Measurements from ENCODE around the gene C10orf143. TPM values are rescaled to one million over a fixed set of nuclear protein-coding genes. Genes with fewer than 3 reads are reported as not detected.
"Not testable (repeated sequence)": the region's sequence is repeated elsewhere in the genome, so short reads cannot be mapped to it uniquely, and the experiment has no call there.

C10orf143 gene
- total RNA-seq, 3 donors from 2014 or later (not counting 1 experiment from before 2014, with no cell fraction given): 7.1 to 10.9 (median 8.2) TPM

DNA sequence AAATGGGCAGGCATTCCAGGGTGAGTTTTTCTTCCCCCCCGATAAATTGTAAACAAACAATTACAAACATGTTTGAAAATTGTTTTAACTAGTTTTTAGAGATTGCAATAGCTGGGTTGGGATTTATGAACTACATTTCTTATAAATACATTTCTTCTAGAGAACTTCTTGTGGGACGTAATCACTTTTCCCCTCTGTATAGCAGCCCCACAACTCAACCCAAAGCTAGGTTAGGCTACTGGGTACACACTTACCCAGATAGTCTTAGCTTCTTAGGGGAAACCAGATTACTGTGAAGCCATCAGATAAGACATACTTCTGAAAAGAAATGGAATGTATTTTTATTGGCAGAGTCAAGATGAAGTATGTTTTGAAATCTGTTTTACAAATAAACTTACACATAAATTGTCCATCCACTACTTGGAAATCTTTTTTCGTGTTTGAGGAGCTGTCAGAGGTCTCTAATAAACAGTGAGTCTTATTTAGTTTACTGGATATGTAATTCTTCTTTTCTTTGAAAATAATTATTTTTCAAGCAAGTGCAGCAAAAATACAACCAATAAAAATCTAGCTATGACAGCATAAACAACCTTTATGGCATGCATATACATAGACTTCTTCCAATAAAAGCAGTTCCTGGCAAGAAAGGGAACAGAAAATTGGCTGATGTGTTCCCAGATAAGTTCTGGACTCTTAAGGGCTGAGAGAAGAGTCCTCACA, 17.6 kb upstream of the C10orf143 start:
- WGBS (ENCODE audit: insufficient coverage): 88% methylated on average over 1 of the region's 3 CpGs
- no peak for TF ChIP-seq CTCF (IDR thresholded peaks at IDR 0.05)
- Histone ChIP-seq H3K4me3 (ENCODE audit: low read length) (no peak overlapping the region), H3K27me3 (ENCODE audit: control insufficient read depth, insufficient read depth, low read length) (peaks cover 3% of the 10 kb centered on the region), H3K27ac (ENCODE audit: low read length) (no peak overlapping the region), H3K9me3 (ENCODE audit: control insufficient read depth, insufficient read depth, low read length) (no peaks in the 10 kb centered on the region), H3K4me1 (ENCODE audit: control insufficient read depth, insufficient read depth, low read length) (peaks cover 5% of the 10 kb centered on the region), H3K36me3 (ENCODE audit: control insufficient read depth, insufficient read depth, low read length) (no peaks in the 10 kb centered on the region)
- Mint-ChIP-seq H3K4me3 (no peak overlapping the region), H3K4me1 (peaks cover 12 to 14% of the 10 kb centered on the region in 2 donors), H3K36me3 (no peaks in the 10 kb centered on the region), H3K27me3 (ENCODE audit: low read depth in 2 of 2) (peaks cover 7 to 11% of the 10 kb centered on the region in 2 donors), H3K27ac (peak overlapping the region in 1 of 2 donors; percentile 8), H3K9me3 (no peaks in the 10 kb centered on the region)
- intact Hi-C loops (cut with micrococcal nuclease): loop anchor here (5.0 kb wide), 1 partner anchor 1096 kb away; no protein-coding TSS in a partner anchor
- ATAC-seq (no peak), DNase-seq (no peak)

DNA sequence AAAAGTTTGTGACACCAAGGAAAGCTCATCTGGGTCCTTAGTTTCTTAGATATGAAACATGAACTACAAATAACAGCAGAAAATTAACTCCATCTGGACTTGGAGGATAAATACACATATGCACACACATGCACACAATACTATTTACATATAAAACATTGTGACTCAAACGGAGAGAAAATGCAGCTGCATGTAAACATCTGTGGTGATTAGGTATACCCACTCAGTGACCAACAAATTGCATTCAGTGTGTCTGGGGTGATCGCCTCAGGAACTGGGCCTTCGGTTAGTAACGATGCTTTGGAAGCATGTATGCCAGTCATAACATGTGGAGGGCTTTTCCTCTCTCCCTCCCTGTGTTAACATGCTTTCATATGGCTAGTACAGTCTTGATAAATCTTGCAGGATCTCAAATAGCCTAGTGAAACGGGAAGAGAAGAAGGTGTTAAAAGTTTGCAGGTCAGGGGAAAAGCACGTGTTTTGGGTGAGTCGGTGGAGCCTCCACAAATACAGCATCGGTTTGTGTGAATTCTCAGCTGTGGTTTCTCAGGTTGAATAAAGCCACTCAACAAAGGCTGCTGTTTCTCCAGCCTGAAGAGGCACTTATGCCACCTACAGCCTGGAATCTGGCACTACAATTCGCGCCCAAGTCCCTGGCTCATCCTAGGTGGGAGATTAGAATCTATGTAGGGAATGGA, 16.9 kb upstream of the C10orf143 start:
- peak; percentile 77 for TF ChIP-seq CTCF (IDR thresholded peaks at IDR 0.05)
- peak; percentile 87 to 98 (median 97) for ATAC-seq
- Mint-ChIP-seq H3K4me3 (no peak overlapping the region), H3K27me3 (ENCODE audit: low read depth in 2 of 2) (peaks cover 7 to 11% of the 10 kb centered on the region in 2 donors), H3K27ac (peak overlapping the region in 1 of 2 donors; percentile 8), H3K36me3 (no peaks in the 10 kb centered on the region), H3K9me3 (no peaks in the 10 kb centered on the region), H3K4me1 (peaks cover 12 to 14% of the 10 kb centered on the region in 2 donors)
- H3K4me1 ChIP-seq (ENCODE audit: control insufficient read depth, insufficient read depth, low read length): peaks cover 5% of the 10 kb centered on the region
- H3K27ac ChIP-seq (ENCODE audit: low read length): no peak overlapping the region
- H3K9me3 ChIP-seq (ENCODE audit: control insufficient read depth, insufficient read depth, low read length): no peaks in the 10 kb centered on the region
- H3K36me3 ChIP-seq (ENCODE audit: control insufficient read depth, insufficient read depth, low read length): no peaks in the 10 kb centered on the region
- intact Hi-C loops (cut with micrococcal nuclease): loop anchor here (1.0 to 5.0 kb wide), 3 partner anchors 16 to 1095 kb away; no protein-coding TSS in a partner anchor
- peak; percentile 33 to 80 for DNase-seq
- WGBS (ENCODE audit: insufficient coverage): 18% methylated on average over 10 of the region's 10 CpGs
- H3K4me3 ChIP-seq (ENCODE audit: low read length): no peak overlapping the region
- H3K27me3 ChIP-seq (ENCODE audit: control insufficient read depth, insufficient read depth, low read length): peaks cover 3% of the 10 kb centered on the region

GRCh38 chr10:130121486-130122079, 11.0 kb upstream of the C10orf143 start:
- Mint-ChIP-seq H3K27me3 (ENCODE audit: low read depth in 2 of 2) (peaks cover 0 to 3% of the 10 kb centered on the region in 2 donors), H3K9me3 (peaks cover 0 to 5% of the 10 kb centered on the region in 2 donors), H3K4me3 (no peak overlapping the region), H3K4me1 (no peaks in the 10 kb centered on the region), H3K27ac (no peak overlapping the region), H3K36me3 (no peaks in the 10 kb centered on the region)
- Histone ChIP-seq H3K36me3 (ENCODE audit: control insufficient read depth, insufficient read depth, low read length) (no peaks in the 10 kb centered on the region), H3K4me1 (ENCODE audit: control insufficient read depth, insufficient read depth, low read length) (no peaks in the 10 kb centered on the region), H3K27me3 (ENCODE audit: control insufficient read depth, insufficient read depth, low read length) (no peaks in the 10 kb centered on the region), H3K27ac (ENCODE audit: low read length) (no peak overlapping the region), H3K9me3 (ENCODE audit: control insufficient read depth, insufficient read depth, low read length) (peaks cover 7% of the 10 kb centered on the region), H3K4me3 (ENCODE audit: low read length) (no peak overlapping the region)
- TF ChIP-seq CTCF (IDR thresholded peaks at IDR 0.05): no peak
- intact Hi-C loops (cut with micrococcal nuclease): no loop called here
- ATAC-seq (no peak), DNase-seq (no peak)
- WGBS (ENCODE audit: insufficient coverage): 74% methylated on average over 13 of the region's 13 CpGs

DNA sequence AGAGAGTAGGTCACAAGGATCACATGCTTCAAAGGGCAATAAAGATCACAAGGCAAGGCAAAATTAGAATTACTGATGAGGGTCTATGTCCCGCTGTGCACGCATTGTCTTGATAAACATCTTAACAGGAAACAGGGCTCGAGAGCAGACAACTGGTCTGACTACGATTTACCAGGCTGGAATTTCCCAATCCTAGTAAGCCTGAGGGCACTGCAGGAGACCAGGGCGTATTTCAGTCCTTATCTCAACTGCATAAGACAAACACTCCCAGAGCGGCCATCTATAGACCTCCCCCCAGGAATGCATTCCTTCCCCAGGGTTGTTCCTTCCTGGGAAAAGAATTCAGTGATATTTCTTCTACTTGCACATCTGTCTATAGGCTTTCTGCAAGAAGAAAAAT, 6.9 kb upstream of the C10orf143 start:
- H3K36me3 ChIP-seq (ENCODE audit: control insufficient read depth, insufficient read depth, low read length); H3K9me3 Mint-ChIP-seq; H3K27ac ChIP-seq (ENCODE audit: low read length); H3K4me1 Mint-ChIP-seq; H3K36me3 Mint-ChIP-seq; H3K27ac Mint-ChIP-seq; DNase-seq; ATAC-seq; H3K4me1 ChIP-seq (ENCODE audit: control insufficient read depth, insufficient read depth, low read length); intact Hi-C loops (cut with micrococcal nuclease); H3K9me3 ChIP-seq (ENCODE audit: control insufficient read depth, insufficient read depth, low read length); H3K4me3 Mint-ChIP-seq; H3K4me3 ChIP-seq (ENCODE audit: low read length); H3K27me3 ChIP-seq (ENCODE audit: control insufficient read depth, insufficient read depth, low read length); H3K27me3 Mint-ChIP-seq (ENCODE audit: low read depth in 2 of 2): not testable (repeated sequence)
- WGBS (ENCODE audit: insufficient coverage): 71% methylated on average over 6 of the region's 6 CpGs

- H3K9me3 Mint-ChIP-seq; H3K27me3 Mint-ChIP-seq (ENCODE audit: low read depth in 2 of 2); H3K27ac Mint-ChIP-seq; DNase-seq; H3K36me3 ChIP-seq (ENCODE audit: control insufficient read depth, insufficient read depth, low read length); intact Hi-C loops (cut with micrococcal nuclease); H3K27ac ChIP-seq (ENCODE audit: low read length); H3K4me1 ChIP-seq (ENCODE audit: control insufficient read depth, insufficient read depth, low read length); H3K36me3 Mint-ChIP-seq; H3K4me3 Mint-ChIP-seq; H3K27me3 ChIP-seq (ENCODE audit: control insufficient read depth, insufficient read depth, low read length); H3K9me3 ChIP-seq (ENCODE audit: control insufficient read depth, insufficient read depth, low read length); H3K4me3 ChIP-seq (ENCODE audit: low read length); ATAC-seq: not testable (repeated sequence)
- peaks cover 5 to 11% of the 10 kb centered on the region in 2 donors for H3K4me1 Mint-ChIP-seq
- no CpG with 5 or more reads among the region's 4 CpGs for WGBS (ENCODE audit: insufficient coverage)
Measured at GRCh38 chr10:130116942-130117341, 6.3 kb upstream of the C10orf143 start.

Data from natural killer cell (primary cell).